Breast epithelium (tissue), 4 donors: ENCODE results near the gene CAPZA1. TPM values are rescaled to one million over a fixed set of nuclear protein-coding genes. Genes with fewer than 3 reads are reported as not detected.

Experiments
- DNase-seq, 2 donors: peaks; one replicate each; pipeline ENCODE4 v3.0.0-alpha.2; 2019; ENCODE audit warnings: low spot score in 2 of 2
- H3K27ac ChIP-seq, 2 donors: fragments of 200-600 bp; sonication (generic) in 1 of 2; one replicate each; pipeline ENCODE4 v1.5.1; 2016 to 2019; ENCODE audit warnings: mild to moderate bottlenecking in 1 of 2
- H3K27me3 ChIP-seq, 2 donors: fragments of 200-600 bp; sonication (generic) in 1 of 2; one replicate each; pipeline versions ENCODE4 v1.5.1 to v1.6.0; 2017 to 2019; ENCODE audit warnings: control low read depth in 1 of 2, mild to moderate bottlenecking in 1 of 2
- H3K36me3 ChIP-seq: fragments of 200-600 bp; one replicate; pipeline ENCODE4 v1.5.1; 2019
- H3K4me1 ChIP-seq, 2 donors: fragments of 200-600 bp; sonication (generic); one replicate each; pipeline ENCODE4 v1.5.1; 2016 to 2019; ENCODE audit warnings: control low read depth in 1 of 2
- H3K4me3 ChIP-seq, 3 donors: fragments of 200-600 bp; sonication (generic); 1 replicate in 2 of 3; 2 replicates in 1 of 3; pipeline ENCODE4 v1.5.1; 2016 to 2019; ENCODE audit warnings: mild to moderate bottlenecking in 3 of 3, moderate library complexity in 2 of 3
- H3K9me3 ChIP-seq, 2 donors: fragments of 200-600 bp; sonication (generic) in 1 of 2; one replicate each; pipeline ENCODE4 v1.5.1; 2016 to 2019; ENCODE audit warnings: control low read depth in 1 of 2
- POLR2A ChIP-seq: fragments of 450-650 bp; IDR thresholded peaks from one replicate; pipeline ENCODE4 v1.6.1; 2016; ENCODE audit warnings: antibody characterized with exemption, mild to moderate bottlenecking, moderate library complexity
- POLR2AphosphoS5 ChIP-seq, 3 donors: sonication (generic); formaldehyde crosslinking; IDR thresholded peaks; one replicate each; pipeline ENCODE4 v1.6.1; 2017; ENCODE audit warnings: antibody characterized with exemption in 3 of 3
- intact Hi-C: fragments of 100-400 bp; cut with DNase I; formaldehyde crosslinking; loops from one replicate; pipeline ENCODE4 v1.15.1; 2023; ENCODE audit warnings: low total_unique reads
- total RNA-seq, 3 donors: library from RNA; depleted of rRNA; stranded (reverse); fragments of >200 nt; gene quantifications; one replicate each; pipeline ENCODE4 v1.1.0, GENCODE V29; 2016
- TF ChIP-seq, protein P1 (sequence below), 3 donors: fragments of 450-650 bp; IDR thresholded peaks; one replicate each; pipeline ENCODE4 v1.5.1; 2016 to 2017; ENCODE audit warnings: antibody characterized with exemption in 3 of 3, mild to moderate bottlenecking in 3 of 3, moderate library complexity in 3 of 3

Gene CAPZA1
- total RNA-seq, 3 donors from 2014 or later, result 139 to 161 (median 142) TPM

DNA sequence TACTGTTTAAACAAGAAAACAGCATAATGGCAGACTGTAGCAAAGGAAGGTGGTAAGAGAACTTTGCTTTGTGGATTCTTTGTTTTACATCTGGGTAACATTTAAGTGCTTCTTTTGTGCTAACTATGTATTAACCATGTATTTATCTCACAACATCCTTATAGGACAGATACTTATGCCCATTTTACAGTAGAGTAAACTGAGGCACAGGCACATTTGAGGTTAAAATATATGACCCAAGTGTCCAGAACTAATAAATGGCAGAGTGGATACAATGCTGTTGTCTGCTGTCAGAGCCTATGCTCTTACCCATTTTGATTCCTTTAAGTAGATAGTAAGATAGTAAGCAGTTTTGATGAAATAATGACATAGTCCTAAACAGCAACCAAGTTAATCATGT lies 7.3 kb downstream of the CAPZA1 start:
- TF ChIP-seq, protein P1, sequence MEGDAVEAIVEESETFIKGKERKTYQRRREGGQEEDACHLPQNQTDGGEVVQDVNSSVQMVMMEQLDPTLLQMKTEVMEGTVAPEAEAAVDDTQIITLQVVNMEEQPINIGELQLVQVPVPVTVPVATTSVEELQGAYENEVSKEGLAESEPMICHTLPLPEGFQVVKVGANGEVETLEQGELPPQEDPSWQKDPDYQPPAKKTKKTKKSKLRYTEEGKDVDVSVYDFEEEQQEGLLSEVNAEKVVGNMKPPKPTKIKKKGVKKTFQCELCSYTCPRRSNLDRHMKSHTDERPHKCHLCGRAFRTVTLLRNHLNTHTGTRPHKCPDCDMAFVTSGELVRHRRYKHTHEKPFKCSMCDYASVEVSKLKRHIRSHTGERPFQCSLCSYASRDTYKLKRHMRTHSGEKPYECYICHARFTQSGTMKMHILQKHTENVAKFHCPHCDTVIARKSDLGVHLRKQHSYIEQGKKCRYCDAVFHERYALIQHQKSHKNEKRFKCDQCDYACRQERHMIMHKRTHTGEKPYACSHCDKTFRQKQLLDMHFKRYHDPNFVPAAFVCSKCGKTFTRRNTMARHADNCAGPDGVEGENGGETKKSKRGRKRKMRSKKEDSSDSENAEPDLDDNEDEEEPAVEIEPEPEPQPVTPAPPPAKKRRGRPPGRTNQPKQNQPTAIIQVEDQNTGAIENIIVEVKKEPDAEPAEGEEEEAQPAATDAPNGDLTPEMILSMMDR (IDR thresholded peaks at IDR 0.05), result no peak
- TF ChIP-seq POLR2A, result no peak
- TF ChIP-seq POLR2AphosphoS5 (IDR thresholded peaks at IDR 0.05), result no peak
- H3K4me3 ChIP-seq, result no peak overlapping the region
- intact Hi-C loops, result no loop called here
- no peaks in the 10 kb centered on the region for H3K4me1 ChIP-seq
- H3K36me3 ChIP-seq, result no peaks in the 10 kb centered on the region
- H3K9me3 ChIP-seq, result no peaks in the 10 kb centered on the region
- peak overlapping the region in 1 of 2 donors; percentile 61 for H3K27ac ChIP-seq
- H3K27me3 ChIP-seq, result no peaks in the 10 kb centered on the region
- no peak for DNase-seq

DNA sequence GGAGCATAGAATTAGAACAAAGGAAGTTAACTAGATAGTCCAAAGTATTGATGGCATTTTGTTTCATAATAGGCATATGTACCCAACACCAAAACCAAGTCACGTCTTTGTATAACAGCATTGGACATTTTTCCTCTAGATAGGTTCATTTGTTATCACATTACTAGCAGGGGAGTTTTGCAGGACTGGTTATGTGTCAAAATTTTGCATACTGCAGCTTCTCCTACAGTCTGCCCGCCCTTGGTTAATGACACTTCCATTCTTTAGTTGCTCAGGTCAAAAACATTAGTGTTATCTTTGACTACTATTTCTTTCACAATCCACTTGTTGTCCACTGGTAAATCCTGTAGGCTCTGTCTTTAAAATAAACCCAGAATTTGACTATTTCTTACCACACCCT lies 8.9 kb downstream of the CAPZA1 start:
- Histone ChIP-seq H3K27ac (peak overlapping the region in 1 of 2 donors; percentile 46), H3K4me1 (no peaks in the 10 kb centered on the region), H3K4me3 (no peak overlapping the region), H3K36me3 (no peaks in the 10 kb centered on the region), H3K9me3 (no peaks in the 10 kb centered on the region), H3K27me3 (no peaks in the 10 kb centered on the region)
- TF ChIP-seq POLR2A (no peak), POLR2AphosphoS5 (IDR thresholded peaks at IDR 0.05) (no peak)
- TF ChIP-seq, protein P1 (IDR thresholded peaks at IDR 0.05), result no peak
- DNase-seq, result no peak
- intact Hi-C loops, result loop anchor here (2.0 kb wide), 1 partner anchor 74 kb away; no protein-coding TSS in a partner anchor

DNA sequence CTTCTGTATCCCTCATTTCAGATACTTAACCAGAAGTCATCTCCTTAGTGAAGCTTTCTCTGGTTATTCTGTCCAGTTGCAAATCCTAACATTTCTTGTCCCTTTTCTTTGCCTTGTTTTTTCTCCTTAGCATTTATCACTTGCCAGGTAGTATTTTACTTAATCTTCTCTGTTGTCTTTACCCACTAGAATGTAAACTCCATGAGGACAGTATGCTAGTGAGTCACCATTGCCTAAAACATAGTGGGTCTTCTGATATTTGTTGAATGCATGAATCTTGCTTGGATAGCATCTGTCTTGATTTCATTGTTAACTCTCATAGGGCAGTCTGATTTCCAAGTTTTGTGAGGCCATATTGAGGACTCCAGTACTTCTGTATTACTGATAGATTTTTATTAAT lies 9.6 kb downstream of the CAPZA1 start:
- no peaks in the 10 kb centered on the region for H3K4me1 ChIP-seq
- DNase-seq, result no peak
- no peak overlapping the region for H3K4me3 ChIP-seq
- TF ChIP-seq POLR2A (no peak), POLR2AphosphoS5 (IDR thresholded peaks at IDR 0.05) (no peak)
- TF ChIP-seq, protein P1 (IDR thresholded peaks at IDR 0.05), result no peak
- no peak overlapping the region for H3K27ac ChIP-seq
- intact Hi-C loops, result loop anchor here (2.0 kb wide), 1 partner anchor 74 kb away; no protein-coding TSS in a partner anchor
- no peaks in the 10 kb centered on the region for H3K9me3 ChIP-seq
- no peaks in the 10 kb centered on the region for H3K36me3 ChIP-seq
- H3K27me3 ChIP-seq, result no peaks in the 10 kb centered on the region

DNA sequence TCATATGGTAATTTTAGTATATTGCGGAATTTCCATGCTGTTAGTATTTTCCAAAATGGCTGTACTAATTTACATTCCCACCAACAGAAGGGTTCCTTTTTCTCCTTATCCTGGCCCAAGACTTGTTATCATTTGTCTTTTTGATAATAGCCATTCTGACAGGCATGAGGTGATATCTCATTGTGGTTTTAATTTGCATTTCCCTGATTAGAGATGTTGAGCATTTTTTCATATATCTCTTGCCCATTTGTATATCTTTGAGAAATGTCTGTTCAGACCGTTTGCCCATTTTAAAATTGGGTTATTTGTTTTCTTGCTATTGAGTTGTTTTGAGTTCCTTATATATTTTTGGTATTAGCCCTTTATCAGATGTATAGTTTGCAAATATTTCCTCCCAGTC lies 14.0 kb downstream of the CAPZA1 start:
- Histone ChIP-seq H3K36me3 (no peaks in the 10 kb centered on the region), H3K27ac (no peak overlapping the region), H3K4me3 (no peak overlapping the region), H3K27me3 (no peaks in the 10 kb centered on the region), H3K4me1 (no peaks in the 10 kb centered on the region), H3K9me3 (no peaks in the 10 kb centered on the region)
- DNase-seq, result no peak
- TF ChIP-seq POLR2AphosphoS5 (IDR thresholded peaks at IDR 0.05), result no peak
- TF ChIP-seq POLR2A, result no peak
- TF ChIP-seq, protein P1 (IDR thresholded peaks at IDR 0.05), result no peak
- intact Hi-C loops, result no loop called here

DNA sequence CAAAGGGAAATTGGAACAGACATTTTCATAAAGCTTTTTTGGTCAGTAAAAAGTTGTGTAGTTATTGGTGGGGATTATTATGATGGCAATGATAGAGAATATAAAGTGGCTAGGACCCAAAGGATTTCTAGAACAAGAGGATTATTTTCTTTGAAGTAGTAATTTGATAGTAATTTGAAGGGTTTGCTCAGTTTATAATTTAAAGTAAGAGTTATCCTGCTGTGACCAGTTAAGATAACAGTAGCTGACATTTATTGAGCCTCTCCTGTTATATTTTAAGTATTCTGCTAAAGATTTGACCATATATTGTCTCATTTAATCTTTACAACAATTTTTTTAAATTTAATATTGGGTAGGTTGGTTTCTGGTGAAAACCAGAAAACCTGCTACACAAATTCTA lies 14.7 kb downstream of the CAPZA1 start:
- H3K27me3 ChIP-seq, result no peaks in the 10 kb centered on the region
- DNase-seq, result no peak
- TF ChIP-seq POLR2AphosphoS5 (IDR thresholded peaks at IDR 0.05) (no peak), POLR2A (no peak)
- TF ChIP-seq, protein P1 (IDR thresholded peaks at IDR 0.05), result no peak
- no peak overlapping the region for H3K4me3 ChIP-seq
- intact Hi-C loops, result no loop called here
- no peaks in the 10 kb centered on the region for H3K9me3 ChIP-seq
- no peaks in the 10 kb centered on the region for H3K4me1 ChIP-seq
- no peaks in the 10 kb centered on the region for H3K36me3 ChIP-seq
- H3K27ac ChIP-seq, result no peak overlapping the region
